SK-N-SH (cell line): ENCODE measurements around the gene STIM1.

ENCODE experiments used
- CHD2 ChIP-seq: fragments of 150-350 bp; IDR thresholded peaks from 2 replicates; pipeline ENCODE4 v1.6.1; 2018; ENCODE audit warnings: low read length; ENCODE audit not compliant: partially characterized antibody
- EP300 ChIP-seq, 2 experiments: IDR thresholded peaks; 2 replicates each; pipeline versions ENCODE4 v1.4.0 to v1.6.1; 2012; ENCODE audit warnings: borderline replicate concordance in 1 of 2, low read depth in 1 of 2, low read length in 1 of 2
- FOSL2 ChIP-seq: IDR thresholded peaks from 2 replicates; pipeline ENCODE4 v1.4.0; 2012; ENCODE audit warnings: low read depth, mild to moderate bottlenecking, moderate library complexity, borderline replicate concordance
- NFIC ChIP-seq: IDR thresholded peaks from 2 replicates; pipeline ENCODE4 v1.4.0; 2012; ENCODE audit warnings: borderline replicate concordance
- SIN3A ChIP-seq: IDR thresholded peaks from 2 replicates; pipeline ENCODE4 v1.6.1; 2012; ENCODE audit warnings: low read depth, mild to moderate bottlenecking, low read length, moderate library complexity, borderline replicate concordance
- YY1 ChIP-seq: IDR thresholded peaks from 2 replicates; pipeline ENCODE4 v1.4.0; 2012; ENCODE audit warnings: low read depth, mild to moderate bottlenecking
- TF ChIP-seq, protein P1 (sequence below): fragments of 200-600 bp; sonication (generic); IDR thresholded peaks from 2 replicates; pipeline ENCODE4 v1.6.1; 2017; ENCODE audit warnings: antibody characterized with exemption, mild to moderate bottlenecking, moderate library complexity

DNA sequence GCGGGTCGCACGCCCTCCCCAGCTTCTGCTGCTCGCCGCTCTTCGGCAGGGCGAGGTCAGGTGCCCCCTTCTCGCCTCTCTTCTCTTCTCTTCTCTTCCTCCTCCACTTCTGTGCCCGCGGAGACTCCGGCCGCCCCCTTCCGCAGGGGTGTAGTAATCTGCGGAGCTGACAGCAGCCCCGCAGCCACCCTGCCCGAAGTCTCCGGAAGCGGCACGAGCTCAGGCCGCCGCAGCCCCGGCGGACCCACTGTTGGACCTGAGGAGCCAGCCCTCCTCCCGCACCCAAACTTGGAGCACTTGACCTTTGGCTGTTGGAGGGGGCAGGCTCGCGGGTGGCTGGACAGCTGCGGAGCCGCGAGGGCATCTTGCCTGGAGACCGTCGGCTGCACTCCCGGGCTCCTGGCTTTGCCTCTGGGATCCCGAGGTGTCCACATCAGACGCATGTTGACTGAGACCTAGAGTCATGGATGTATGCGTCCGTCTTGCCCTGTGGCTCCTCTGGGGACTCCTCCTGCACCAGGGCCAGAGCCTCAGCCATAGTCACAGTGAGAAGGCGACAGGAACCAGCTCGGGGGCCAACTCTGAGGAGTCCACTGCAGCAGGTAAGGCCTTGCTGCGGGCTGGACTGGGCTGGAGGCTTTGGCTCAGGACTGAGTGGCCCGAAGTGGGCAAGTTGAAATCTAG is 486 bp downstream of the STIM1 start:
- TF ChIP-seq YY1 (no peak), CHD2 (no peak), SIN3A (no peak), FOSL2 (no peak), NFIC (no peak), EP300 (IDR thresholded peaks at IDR 0.05; ENCODE audit: borderline replicate concordance in 1 of 2, low read depth in 1 of 2, low read length in 1 of 2) (no peak)
- TF ChIP-seq, protein P1, sequence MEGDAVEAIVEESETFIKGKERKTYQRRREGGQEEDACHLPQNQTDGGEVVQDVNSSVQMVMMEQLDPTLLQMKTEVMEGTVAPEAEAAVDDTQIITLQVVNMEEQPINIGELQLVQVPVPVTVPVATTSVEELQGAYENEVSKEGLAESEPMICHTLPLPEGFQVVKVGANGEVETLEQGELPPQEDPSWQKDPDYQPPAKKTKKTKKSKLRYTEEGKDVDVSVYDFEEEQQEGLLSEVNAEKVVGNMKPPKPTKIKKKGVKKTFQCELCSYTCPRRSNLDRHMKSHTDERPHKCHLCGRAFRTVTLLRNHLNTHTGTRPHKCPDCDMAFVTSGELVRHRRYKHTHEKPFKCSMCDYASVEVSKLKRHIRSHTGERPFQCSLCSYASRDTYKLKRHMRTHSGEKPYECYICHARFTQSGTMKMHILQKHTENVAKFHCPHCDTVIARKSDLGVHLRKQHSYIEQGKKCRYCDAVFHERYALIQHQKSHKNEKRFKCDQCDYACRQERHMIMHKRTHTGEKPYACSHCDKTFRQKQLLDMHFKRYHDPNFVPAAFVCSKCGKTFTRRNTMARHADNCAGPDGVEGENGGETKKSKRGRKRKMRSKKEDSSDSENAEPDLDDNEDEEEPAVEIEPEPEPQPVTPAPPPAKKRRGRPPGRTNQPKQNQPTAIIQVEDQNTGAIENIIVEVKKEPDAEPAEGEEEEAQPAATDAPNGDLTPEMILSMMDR: no peak
